C4-2B (cell line): ENCODE results near the gene F12.

Experiments used
- H3K27ac ChIP-seq: fragments of 450-650 bp; 2 replicates; pipeline ENCODE4 v1.5.1; 2017
- CTCF ChIP-seq: fragments of 450-650 bp; conservative IDR thresholded peaks from 2 replicates; pipeline ENCODE4 v1.5.1; 2017; ENCODE audit warnings: mild to moderate bottlenecking
- ZFX ChIP-seq: fragments of 450-650 bp; IDR thresholded peaks from 2 replicates; pipeline ENCODE4 v1.6.1; 2017

Gene F12

DNA sequence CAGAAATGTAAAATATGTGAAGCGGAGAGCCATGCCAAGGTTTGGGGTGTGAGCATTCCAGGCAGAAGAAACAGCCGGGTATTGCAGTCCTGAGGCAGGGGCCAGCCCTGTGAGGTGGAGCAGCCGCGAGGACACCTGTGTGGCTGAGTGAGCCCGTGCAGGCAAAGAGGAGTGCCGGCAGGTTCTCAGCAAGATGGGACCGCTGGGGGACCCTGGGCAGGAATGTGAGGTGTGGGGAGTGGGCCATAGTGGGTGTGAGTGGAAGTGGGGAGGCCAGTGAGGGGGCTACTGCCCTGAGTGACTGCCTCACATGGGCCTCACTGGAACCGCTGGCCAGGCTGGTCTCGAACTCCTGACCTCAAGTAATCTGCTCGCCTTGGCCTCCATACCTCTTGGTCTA lies 29.1 kb upstream of the F12 start:
- TF ChIP-seq CTCF = no peak
- no peak for TF ChIP-seq ZFX
- H3K27ac ChIP-seq = no peak overlapping the region

DNA sequence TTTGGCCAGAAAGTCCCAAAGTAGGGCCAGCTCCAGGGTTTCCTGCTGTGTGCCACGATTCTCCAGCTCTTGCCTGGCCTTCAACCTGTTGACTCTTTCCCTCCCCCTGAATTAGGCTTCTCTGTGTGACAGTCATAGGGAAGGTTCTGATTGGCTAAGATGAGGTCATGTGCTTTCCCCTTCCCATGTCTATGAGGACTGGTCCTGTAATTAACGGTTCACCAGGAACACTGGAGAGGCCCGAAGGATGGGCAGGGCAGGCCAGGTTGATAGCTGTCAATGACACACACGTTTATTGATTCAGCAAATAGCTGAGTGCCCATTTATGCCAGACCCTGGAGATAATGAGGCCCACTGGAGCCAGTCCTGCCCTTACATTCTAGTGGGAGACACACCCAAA lies 28.3 kb upstream of the F12 start:
- no peak overlapping the region for H3K27ac ChIP-seq

GRCh38 chr5:177435847-177436536 lies 26.6 kb upstream of the F12 start:
- TF ChIP-seq ZFX (no peak), CTCF (no peak)
- H3K27ac ChIP-seq = no peak overlapping the region

More for the DNA sequence above, 28.3 kb upstream of the F12 start:
- TF ChIP-seq ZFX = no peak
- no peak for TF ChIP-seq CTCF

DNA sequence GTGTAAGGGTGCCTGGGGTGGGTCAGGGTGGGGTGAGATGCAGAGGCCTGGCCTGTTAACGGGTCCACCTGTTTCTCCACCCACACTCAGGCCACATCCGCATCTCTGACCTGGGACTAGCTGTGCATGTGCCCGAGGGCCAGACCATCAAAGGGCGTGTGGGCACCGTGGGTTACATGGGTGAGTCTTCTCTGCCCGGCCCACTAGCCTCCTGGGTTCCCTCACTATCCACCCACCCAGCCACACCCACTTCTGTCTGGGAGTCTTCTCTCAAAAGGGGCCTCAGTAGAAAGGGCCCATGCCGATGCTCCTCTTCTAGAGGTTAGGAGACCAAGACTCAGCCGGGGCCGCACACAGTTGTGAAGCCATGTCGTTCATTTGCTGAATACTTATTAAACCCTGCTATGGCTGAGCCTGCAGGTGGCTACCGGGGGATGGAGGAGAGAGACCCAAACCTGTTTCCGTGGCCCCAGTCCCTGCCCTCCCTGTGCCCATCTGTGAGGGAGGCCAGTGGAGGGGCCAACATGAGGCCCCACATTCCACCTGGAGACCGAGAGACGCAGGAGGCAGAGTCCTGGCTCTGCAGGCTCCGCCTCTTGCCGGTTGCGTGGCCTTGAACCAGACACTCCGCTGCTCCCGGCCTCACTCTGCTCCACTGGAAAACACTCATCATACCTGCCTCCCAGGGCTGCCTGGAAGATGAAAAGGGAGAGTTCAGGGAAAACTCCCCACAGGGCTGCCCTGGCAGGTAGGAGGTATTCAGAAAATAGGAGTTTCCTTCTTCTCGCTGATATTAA lies 25.8 kb upstream of the F12 start:
- TF ChIP-seq ZFX (no peak), CTCF (no peak)
- no peak overlapping the region for H3K27ac ChIP-seq

DNA sequence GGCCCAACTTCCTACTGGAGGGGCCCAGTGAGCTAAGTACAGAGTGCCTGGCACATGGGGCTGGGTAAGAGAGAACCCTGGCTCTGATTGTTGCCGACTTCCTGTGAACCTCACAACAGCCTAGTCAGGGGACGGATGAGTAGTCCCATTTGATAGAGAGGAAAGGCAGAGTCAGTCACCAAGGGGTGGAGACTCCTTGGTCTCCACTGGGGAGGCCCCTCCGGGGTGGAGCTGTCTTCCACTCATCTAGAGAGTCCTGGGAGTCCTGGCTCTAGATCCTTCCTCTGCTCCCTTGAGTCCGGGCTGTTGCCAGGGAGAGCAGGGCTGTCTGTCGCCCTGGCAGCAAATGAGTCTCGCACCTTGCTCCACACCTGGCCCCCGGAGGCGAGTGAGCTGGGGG lies 25.1 kb upstream of the F12 start:
- no peak overlapping the region for H3K27ac ChIP-seq
- TF ChIP-seq CTCF (no peak), ZFX (no peak)

DNA sequence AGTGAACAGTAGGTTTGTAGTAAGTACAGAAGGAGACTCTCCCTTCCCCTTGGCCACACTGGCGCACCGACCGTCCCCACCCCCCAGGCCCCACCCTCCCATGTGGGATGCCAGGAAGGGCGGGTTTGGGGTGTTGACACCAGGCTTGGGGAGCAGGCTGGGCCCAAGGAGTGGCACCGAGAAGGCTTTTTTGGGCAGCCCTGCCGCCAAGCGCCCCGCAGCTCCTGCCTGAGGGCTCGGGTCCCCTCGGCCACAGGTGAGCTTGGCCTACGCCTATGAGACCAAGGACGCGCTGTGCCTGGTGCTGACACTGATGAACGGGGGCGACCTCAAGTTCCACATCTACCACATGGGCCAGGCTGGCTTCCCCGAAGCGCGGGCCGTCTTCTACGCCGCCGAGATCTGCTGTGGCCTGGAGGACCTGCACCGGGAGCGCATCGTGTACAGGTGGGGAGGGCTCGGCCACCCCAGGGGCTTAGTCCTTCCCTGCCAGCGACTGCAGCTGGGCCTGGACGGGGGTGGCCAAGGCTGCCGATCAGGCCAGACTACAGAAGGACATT lies 24.4 kb upstream of the F12 start:
- H3K27ac ChIP-seq = no peak overlapping the region

More for the DNA sequence above, 24.4 kb upstream of the F12 start:
- no peak for TF ChIP-seq CTCF
- no peak for TF ChIP-seq ZFX
